Measurements from ENCODE around the gene ARL3. TPM values are rescaled to one million over a fixed set of nuclear protein-coding genes. Genes with fewer than 3 reads are reported as not detected.

ARL3 gene
- total RNA-seq, 1 experiment from 2014 or later = 16.5 TPM

DNA sequence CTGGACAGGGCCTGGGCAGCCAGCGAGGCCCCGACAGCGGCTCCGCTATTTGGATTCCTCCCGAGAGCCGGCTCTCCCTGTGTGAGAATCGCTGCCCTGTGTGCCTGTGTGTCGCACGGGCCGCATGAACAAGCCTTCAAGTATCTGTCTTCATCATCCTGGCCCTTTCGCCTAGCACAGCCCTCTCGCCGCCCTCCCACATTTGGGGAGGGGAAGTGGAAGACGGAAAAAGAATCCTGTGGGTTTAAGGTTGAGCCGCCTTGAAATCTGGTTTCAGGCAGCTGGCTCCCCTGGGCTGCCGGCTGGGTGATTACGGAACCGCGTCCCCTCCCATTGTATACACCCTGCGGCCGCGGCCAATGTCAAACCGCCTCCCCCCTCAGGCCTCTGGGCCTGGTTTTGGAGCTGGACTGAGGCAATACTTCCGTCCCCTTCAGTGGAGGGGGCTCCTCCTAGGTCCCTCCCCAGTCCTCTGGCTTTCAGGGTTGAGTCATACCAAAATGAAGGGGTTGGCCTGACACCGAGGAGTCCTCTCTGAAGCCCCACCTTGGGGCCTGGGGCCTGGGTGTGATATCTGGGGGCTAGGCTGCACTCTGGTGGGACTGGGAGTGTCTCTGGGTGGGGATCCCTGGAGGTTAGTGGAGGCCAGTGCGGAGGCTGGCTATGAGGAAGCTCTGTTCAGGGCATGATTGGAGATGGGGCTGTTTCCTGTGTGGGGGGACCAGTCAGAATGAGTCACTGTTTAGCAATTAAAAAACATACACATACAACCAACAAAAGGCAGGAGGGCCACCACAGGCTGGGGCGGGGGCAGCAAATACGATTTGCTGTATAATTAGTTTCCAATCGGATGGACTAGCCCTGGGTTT lies 68.2 kb downstream of the ARL3 start:
- Histone ChIP-seq H3T11ph (ENCODE audit: low read length) (no peak overlapping the region), H2BK12ac (ENCODE audit: insufficient read length, low read depth, low read length) (no peak overlapping the region), H3K9ac (ENCODE audit: extremely low read depth, insufficient read length, low read length) (peak overlapping the region; percentile 58), H2BK20ac (ENCODE audit: low read depth, low read length, poor library complexity, severe bottlenecking) (no peak overlapping the region), H4K5ac (ENCODE audit: insufficient read length, low read depth, low read length) (no peak overlapping the region), H3K4me2 (ENCODE audit: insufficient read depth, insufficient read length, low read length) (peak overlapping the region; percentile 77), H3K14ac (ENCODE audit: insufficient read depth, low read length) (0 out of 2 replicates have a peak overlapping the region, but pooled peaks have one; percentile 54), H2BK120ac (ENCODE audit: low read depth, low read length, poor library complexity, severe bottlenecking) (no peak overlapping the region), H3K23me2 (ENCODE audit: insufficient read length, low read depth, low read length, poor library complexity, severe bottlenecking) (peaks cover 28% of the 10 kb centered on the region), H3K4ac (ENCODE audit: low read depth, low read length) (no peak overlapping the region), H3K18ac (ENCODE audit: insufficient read length, low read depth, low read length) (peak overlapping the region; percentile 32), H4K8ac (replicated peaks; ENCODE audit: insufficient read length, low read depth, low read length) (no peak overlapping the region), H2AK5ac (ENCODE audit: insufficient read length, low read length) (no peak overlapping the region), H2AFZ (ENCODE audit: low read length) (no peak overlapping the region), H3K4me1 (ENCODE audit: insufficient read depth, low read length) (peaks cover 5% of the 10 kb centered on the region; the same call in 1 of the 2 replicates), H3K79me1 (ENCODE audit: insufficient read depth, low read depth, low read length, poor library complexity, severe bottlenecking) (peaks cover 3% of the 10 kb centered on the region), H3K27me3 (ENCODE audit: insufficient read depth, low read length) (no peaks in the 10 kb centered on the region), H2BK15ac (ENCODE audit: low read depth, low read length) (no peak overlapping the region), H3K27ac (ENCODE audit: insufficient read length, low read depth, low read length) (no peak overlapping the region), H3K79me2 (ENCODE audit: insufficient read depth, low read length) (peaks cover 19% of the 10 kb centered on the region; the same call in 1 of the 2 replicates), H3K56ac (ENCODE audit: insufficient read length, low read depth, low read length) (no peak overlapping the region), H3K9me3 (ENCODE audit: control insufficient read depth, low read depth, low read length) (no peaks in the 10 kb centered on the region), H2BK5ac (ENCODE audit: insufficient read length, low read length) (no peak overlapping the region), H4K91ac (ENCODE audit: insufficient read length, low read depth, low read length) (no peak overlapping the region), H4K20me1 (ENCODE audit: control insufficient read depth, insufficient read depth, insufficient read length) (peaks cover 3% of the 10 kb centered on the region), H3K23ac (ENCODE audit: insufficient read length, low read depth, low read length) (no peak overlapping the region)
- peaks cover 0 to 4% (median 0%) of the 10 kb centered on the region in 3 experiments; a peak in 2 of 7 replicates for H3K36me3 Mint-ChIP-seq (ENCODE audit: insufficient read depth in 1 of 3, low read depth in 3 of 3)
- H3K9me3 Mint-ChIP-seq = no peaks in the 10 kb centered on the region; a peak in 1 of 5 replicates
- no CpG with 5 or more reads among the region's 29 CpGs for WGBS (ENCODE audit: extremely low coverage, insufficient read length, low lambda C conversion rate)
- no peaks in the 10 kb centered on the region for H3K27me3 Mint-ChIP-seq (ENCODE audit: low read depth)
- TF ChIP-seq, protein P1, sequence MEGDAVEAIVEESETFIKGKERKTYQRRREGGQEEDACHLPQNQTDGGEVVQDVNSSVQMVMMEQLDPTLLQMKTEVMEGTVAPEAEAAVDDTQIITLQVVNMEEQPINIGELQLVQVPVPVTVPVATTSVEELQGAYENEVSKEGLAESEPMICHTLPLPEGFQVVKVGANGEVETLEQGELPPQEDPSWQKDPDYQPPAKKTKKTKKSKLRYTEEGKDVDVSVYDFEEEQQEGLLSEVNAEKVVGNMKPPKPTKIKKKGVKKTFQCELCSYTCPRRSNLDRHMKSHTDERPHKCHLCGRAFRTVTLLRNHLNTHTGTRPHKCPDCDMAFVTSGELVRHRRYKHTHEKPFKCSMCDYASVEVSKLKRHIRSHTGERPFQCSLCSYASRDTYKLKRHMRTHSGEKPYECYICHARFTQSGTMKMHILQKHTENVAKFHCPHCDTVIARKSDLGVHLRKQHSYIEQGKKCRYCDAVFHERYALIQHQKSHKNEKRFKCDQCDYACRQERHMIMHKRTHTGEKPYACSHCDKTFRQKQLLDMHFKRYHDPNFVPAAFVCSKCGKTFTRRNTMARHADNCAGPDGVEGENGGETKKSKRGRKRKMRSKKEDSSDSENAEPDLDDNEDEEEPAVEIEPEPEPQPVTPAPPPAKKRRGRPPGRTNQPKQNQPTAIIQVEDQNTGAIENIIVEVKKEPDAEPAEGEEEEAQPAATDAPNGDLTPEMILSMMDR (conservative IDR thresholded peaks at IDR 0.05) = no peak
- DNase-seq = no peak
- H3K4me1 Mint-ChIP-seq = peaks cover 53 to 57% of the 10 kb centered on the region in 2 experiments
- peak overlapping the region; percentile 93 to 97 for H3K4me3 Mint-ChIP-seq
- peak overlapping the region; percentile 63 to 93 (median 91); a peak in 6 of 7 replicates for H3K27ac Mint-ChIP-seq
